GM19455 (cell line): Measurements from ENCODE around the gene KRTAP7-1.

Source experiments
- ATAC-seq: cut with Tn5 transposase; IDR thresholded peaks from one replicate; pipeline ENCODE4 v1.9.1; 2021; ENCODE audit not compliant: unreplicated experiment

Gene KRTAP7-1

GRCh38 chr21:30829659-30830058 is at the start of gene KRTAP7-1:
Gene KRTAP7-1 (minus strand): TSS chr21:30829759. CDS start chr21:30829698, 61 bp downstream.
- no peak for ATAC-seq

GRCh38 chr21:30874526-30874925 is 45.0 kb upstream of the KRTAP7-1 start:
- no peak for ATAC-seq

GRCh38 chr21:30847627-30848500 is 18.3 kb upstream of the KRTAP7-1 start:
- no peak for ATAC-seq

GRCh38 chr21:30842990-30843389 is 13.4 kb upstream of the KRTAP7-1 start:
- ATAC-seq, result no peak

- no peak for ATAC-seq
Observed at GRCh38 chr21:30839304-30839703, 9.7 kb upstream of the KRTAP7-1 start.

GRCh38 chr21:30838536-30838935 is 9.0 kb upstream of the KRTAP7-1 start:
- ATAC-seq, result no peak

- no peak for ATAC-seq
Observed at GRCh38 chr21:30831194-30831765, 1.7 kb upstream of the KRTAP7-1 start.

GRCh38 chr21:30818837-30819610 is 10.5 kb downstream of the KRTAP7-1 start:
- ATAC-seq, result no peak

- ATAC-seq, result no peak
Observed at GRCh38 chr21:30813174-30813573, 16.4 kb downstream of the KRTAP7-1 start, which contains the start of gene KRTAP8-1. Gene KRTAP8-1 (minus strand): TSS chr21:30813274. CDS start chr21:30813220, 54 bp downstream.

GRCh38 chr21:30800605-30801004 is 29.0 kb downstream of the KRTAP7-1 start:
- ATAC-seq, result no peak

- ATAC-seq, result no peak
Observed at GRCh38 chr21:30793581-30794314, 35.8 kb downstream of the KRTAP7-1 start.

- ATAC-seq, result no peak
Observed at GRCh38 chr21:30779249-30779648, 50.3 kb downstream of the KRTAP7-1 start.
